ENCODE data around the gene CHRNA7. TPM values are rescaled to one million over a fixed set of nuclear protein-coding genes. Genes with fewer than 3 reads are reported as not detected.

The CHRNA7 gene
- total RNA-seq = 1 to 10 TPM; 3.9 to 5.2 TPM

- no peaks in the 10 kb centered on the region for H3K4me1 ChIP-seq
- peak within 1 kb of the TSS; percentile 51 to 62 for H3K9ac ChIP-seq (ENCODE audit: low read depth in 2 of 2, low read length in 2 of 2)
- H3K9me3 ChIP-seq = no peaks in the 10 kb centered on the region
- H3K27me3 ChIP-seq = peaks cover 10% of the 10 kb centered on the region
- no peaks in the 10 kb centered on the region for H3K36me3 ChIP-seq
- no peak within 1 kb of the TSS for H3K27ac ChIP-seq
- intact Hi-C loops (cut with DNase I) = loop anchor here (5.0 kb wide), 1 partner anchor 43 kb away; no protein-coding TSS in a partner anchor
- TF ChIP-seq CTCF (IDR thresholded peaks at IDR 0.05) = peak; percentile 24
- DNase-seq = peak; percentile 70
- H3K4me3 ChIP-seq = peak within 1 kb of the TSS; percentile 75
Observed at GRCh38 chr15:32029862-32030781, at the start of gene CHRNA7. TSS of gene CHRNA7 (plus strand) at chr15:32030515. CDS start at chr15:32030595, 80 bp downstream.

- Histone ChIP-seq H3K4me1 (no peaks in the 10 kb centered on the region), H3K27me3 (no peaks in the 10 kb centered on the region), H3K27ac (no peak overlapping the region), H3K9ac (ENCODE audit: low read depth in 2 of 2, low read length in 2 of 2) (no peak overlapping the region), H3K4me3 (no peak overlapping the region), H3K9me3 (no peaks in the 10 kb centered on the region), H3K36me3 (no peaks in the 10 kb centered on the region)
- no peak for TF ChIP-seq CTCF (IDR thresholded peaks at IDR 0.05)
- DNase-seq = no peak
- intact Hi-C loops (cut with DNase I) = loop anchor here (5.0 kb wide), 1 partner anchor 42 kb away; no protein-coding TSS in a partner anchor
Observed at GRCh38 chr15:31985607-31986006, 44.7 kb upstream of the CHRNA7 start.

- no peak for TF ChIP-seq CTCF (IDR thresholded peaks at IDR 0.05)
- no peak overlapping the region for H3K27ac ChIP-seq
- DNase-seq = no peak
- no peak overlapping the region for H3K9ac ChIP-seq (ENCODE audit: low read depth in 2 of 2, low read length in 2 of 2)
- H3K4me1 ChIP-seq = no peaks in the 10 kb centered on the region
- H3K4me3 ChIP-seq = no peak overlapping the region
- H3K27me3 ChIP-seq = no peaks in the 10 kb centered on the region
- intact Hi-C loops (cut with DNase I) = no loop called here
- no peaks in the 10 kb centered on the region for H3K9me3 ChIP-seq
- H3K36me3 ChIP-seq = no peaks in the 10 kb centered on the region
Observed at GRCh38 chr15:31993062-31993461, 37.3 kb upstream of the CHRNA7 start.

GRCh38 chr15:31997711-31998110, 32.6 kb upstream of the CHRNA7 start:
- Histone ChIP-seq H3K27me3 (no peaks in the 10 kb centered on the region), H3K4me1 (no peaks in the 10 kb centered on the region), H3K9me3 (no peaks in the 10 kb centered on the region), H3K4me3 (no peak overlapping the region), H3K36me3 (no peaks in the 10 kb centered on the region), H3K27ac (no peak overlapping the region), H3K9ac (ENCODE audit: low read depth in 2 of 2, low read length in 2 of 2) (no peak overlapping the region)
- intact Hi-C loops (cut with DNase I) = no loop called here
- no peak for DNase-seq
- no peak for TF ChIP-seq CTCF (IDR thresholded peaks at IDR 0.05)

GRCh38 chr15:32003558-32003957, 26.8 kb upstream of the CHRNA7 start:
- Histone ChIP-seq H3K27ac (no peak overlapping the region), H3K4me3 (no peak overlapping the region), H3K4me1 (no peaks in the 10 kb centered on the region), H3K36me3 (no peaks in the 10 kb centered on the region), H3K9ac (ENCODE audit: low read depth in 2 of 2, low read length in 2 of 2) (no peak overlapping the region), H3K9me3 (no peaks in the 10 kb centered on the region), H3K27me3 (no peaks in the 10 kb centered on the region)
- DNase-seq = no peak
- no peak for TF ChIP-seq CTCF (IDR thresholded peaks at IDR 0.05)
- intact Hi-C loops (cut with DNase I) = no loop called here

Measured in colonic mucosa (tissue), 4 donors.